Stimulated activated CD8-positive, alpha-beta memory T cell treated with anti-CD3 and anti-CD28 coated beads, Interleukin-7, amount 100 ng/mL, for 24 hours (primary cell): ENCODE data around the gene HADHA.
"Not testable (repeated sequence)": the region's sequence is repeated elsewhere in the genome, so short reads cannot be mapped to it uniquely, and the experiment has no call there.

Source experiments
- DNase-seq: peaks from one replicate; pipeline ENCODE4 v3.0.0-alpha.2; 2020; ENCODE audit warnings: low read depth

Gene HADHA

GRCh38 chr2:26173776-26174482, 70.5 kb downstream of the HADHA start:
- no peak for DNase-seq

- DNase-seq = no peak
Measured at GRCh38 chr2:26172871-26173775, 71.3 kb downstream of the HADHA start, which contains the start of gene GAREM2. GAREM2 (plus strand) TSS chr2:26173088; CDS start chr2:26173221, 133 bp downstream.

- no peak for DNase-seq
Measured at GRCh38 chr2:26172189-26172870, 72.1 kb downstream of the HADHA start.

- no peak for DNase-seq
Measured at GRCh38 chr2:26170795-26171194, 73.6 kb downstream of the HADHA start.

- no peak for DNase-seq
Measured at GRCh38 chr2:26169681-26170414, 74.6 kb downstream of the HADHA start.

GRCh38 chr2:26169226-26169625, 75.2 kb downstream of the HADHA start:
- DNase-seq = no peak

- no peak for DNase-seq
Measured at GRCh38 chr2:26168785-26169184, 75.6 kb downstream of the HADHA start.

GRCh38 chr2:26166541-26166940, 77.9 kb downstream of the HADHA start:
- DNase-seq = not testable (repeated sequence)

- no peak for DNase-seq
Measured at GRCh38 chr2:26165403-26165802, 79.0 kb downstream of the HADHA start.

GRCh38 chr2:26164641-26165211, 79.7 kb downstream of the HADHA start:
- no peak for DNase-seq

- no peak for DNase-seq
Measured at GRCh38 chr2:26164231-26164630, 80.2 kb downstream of the HADHA start.

- DNase-seq = no peak
Measured at GRCh38 chr2:26162963-26163362, 81.5 kb downstream of the HADHA start.

GRCh38 chr2:26161926-26162325, 82.5 kb downstream of the HADHA start:
- no peak for DNase-seq

GRCh38 chr2:26157580-26157979, 86.9 kb downstream of the HADHA start:
- no peak for DNase-seq

GRCh38 chr2:26150243-26150642, 94.2 kb downstream of the HADHA start:
- DNase-seq = no peak

- DNase-seq = no peak
Measured at GRCh38 chr2:26148501-26148900, 95.9 kb downstream of the HADHA start.

GRCh38 chr2:26144953-26145680, 99.3 kb downstream of the HADHA start:
- DNase-seq = peak; percentile 44

GRCh38 chr2:26144031-26144430, 100.4 kb downstream of the HADHA start:
- DNase-seq = no peak

GRCh38 chr2:26141145-26141769, 103.2 kb downstream of the HADHA start:
- no peak for DNase-seq
